Loucy (cell line): ENCODE measurements around the gene SAMD14.

Source experiments
- CTCF ChIP-seq: fragments of 200-600 bp; sonication (generic); conservative IDR thresholded peaks from 2 replicates; pipeline ENCODE4 v1.5.1; 2014; ENCODE audit warnings: mild to moderate bottlenecking, antibody characterized with exemption, low read length
- EZH2phosphoT487 ChIP-seq: fragments of 200-600 bp; IDR thresholded peaks from 2 replicates; pipeline ENCODE4 v1.6.1; 2018; ENCODE audit warnings: antibody characterized with exemption, mild to moderate bottlenecking, moderate library complexity, borderline replicate concordance

GRCh38 chr17:50161023-50161910, 31.3 kb upstream of the SAMD14 start:
- TF ChIP-seq CTCF, result peak; percentile 86
- TF ChIP-seq EZH2phosphoT487, result no peak
